Epithelial cell of esophagus (primary cell): ENCODE data around the gene TNPO3.
A peak's percentile ranks its signal among the peaks of the same experiment; 100 is the strongest.

Source experiments
- DNase-seq: peaks from one replicate; pipeline ENCODE4 v3.0.0; 2010; ENCODE audit warnings: low read depth
- H3K4me3 ChIP-seq: 2 replicates; pipeline ENCODE4 v1.5.1; 2011; ENCODE audit warnings: mild to moderate bottlenecking, low read length, control low read depth
- TF ChIP-seq, protein P1 (sequence below): IDR thresholded peaks from 2 replicates; pipeline ENCODE4 v1.5.1; 2011; ENCODE audit warnings: low read depth, mild to moderate bottlenecking, low read length, control low read depth, inconsistent platforms; ENCODE audit not compliant: insufficient read depth; ENCODE audit errors: missing control alignments

TNPO3 gene

GRCh38 chr7:129094501-129094900 lies 39.6 kb upstream of the TNPO3 start:
- DNase-seq: no peak
- H3K4me3 ChIP-seq: no peak overlapping the region
- TF ChIP-seq, protein P1, sequence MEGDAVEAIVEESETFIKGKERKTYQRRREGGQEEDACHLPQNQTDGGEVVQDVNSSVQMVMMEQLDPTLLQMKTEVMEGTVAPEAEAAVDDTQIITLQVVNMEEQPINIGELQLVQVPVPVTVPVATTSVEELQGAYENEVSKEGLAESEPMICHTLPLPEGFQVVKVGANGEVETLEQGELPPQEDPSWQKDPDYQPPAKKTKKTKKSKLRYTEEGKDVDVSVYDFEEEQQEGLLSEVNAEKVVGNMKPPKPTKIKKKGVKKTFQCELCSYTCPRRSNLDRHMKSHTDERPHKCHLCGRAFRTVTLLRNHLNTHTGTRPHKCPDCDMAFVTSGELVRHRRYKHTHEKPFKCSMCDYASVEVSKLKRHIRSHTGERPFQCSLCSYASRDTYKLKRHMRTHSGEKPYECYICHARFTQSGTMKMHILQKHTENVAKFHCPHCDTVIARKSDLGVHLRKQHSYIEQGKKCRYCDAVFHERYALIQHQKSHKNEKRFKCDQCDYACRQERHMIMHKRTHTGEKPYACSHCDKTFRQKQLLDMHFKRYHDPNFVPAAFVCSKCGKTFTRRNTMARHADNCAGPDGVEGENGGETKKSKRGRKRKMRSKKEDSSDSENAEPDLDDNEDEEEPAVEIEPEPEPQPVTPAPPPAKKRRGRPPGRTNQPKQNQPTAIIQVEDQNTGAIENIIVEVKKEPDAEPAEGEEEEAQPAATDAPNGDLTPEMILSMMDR: no peak

DNA sequence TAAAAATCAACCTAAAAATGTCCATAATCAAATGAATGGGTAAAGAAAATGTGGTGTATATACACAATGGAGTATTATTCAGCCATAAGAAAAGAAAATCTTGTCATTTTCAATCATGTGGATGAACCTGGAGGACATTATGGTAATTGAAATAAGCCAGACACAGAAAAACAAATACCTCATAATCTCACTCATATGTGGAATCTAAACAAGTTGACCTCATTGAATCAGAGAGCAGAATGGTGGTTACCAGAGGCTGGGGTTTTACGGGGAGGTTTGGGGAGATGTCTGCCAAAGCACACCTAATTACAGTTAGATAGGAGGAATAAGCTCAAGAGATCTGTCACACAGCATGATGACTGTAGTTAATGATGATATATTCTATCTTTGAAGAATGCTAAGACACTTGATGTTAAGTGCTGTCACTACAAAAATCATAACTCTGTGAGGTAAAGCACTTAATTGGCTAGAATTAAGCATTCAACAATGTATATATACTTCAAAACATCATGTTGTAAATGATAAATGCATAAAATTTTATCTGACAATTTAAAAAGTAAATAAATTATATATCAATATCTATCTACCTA lies 39.1 kb upstream of the TNPO3 start:
- no peak overlapping the region for H3K4me3 ChIP-seq
- DNase-seq: no peak
- TF ChIP-seq, protein P1: no peak

DNA sequence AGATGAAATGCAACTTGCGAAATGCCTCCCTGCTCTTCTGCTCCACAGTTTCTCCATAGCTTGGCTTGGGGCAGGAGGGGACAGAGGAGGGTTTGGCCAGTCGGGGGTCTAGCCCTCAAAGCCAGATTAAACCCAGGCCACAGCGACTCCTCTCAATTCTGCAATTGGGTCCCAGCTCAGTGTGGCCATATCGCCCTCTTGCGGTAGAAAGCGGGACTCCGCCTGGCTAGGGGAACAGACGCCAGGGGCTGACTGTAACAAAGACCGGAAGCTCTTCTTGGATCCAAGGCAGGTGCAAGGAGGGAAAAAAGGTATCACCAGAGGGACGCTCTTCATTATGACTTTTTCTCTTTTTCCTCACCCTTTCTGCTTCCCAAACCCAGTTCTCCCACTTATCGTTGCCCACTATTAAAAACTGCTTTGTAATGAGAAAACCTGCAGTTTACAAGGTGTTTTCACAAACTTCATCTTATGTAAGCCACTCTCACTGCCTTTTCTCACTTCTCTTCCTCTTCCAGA lies 36.6 kb upstream of the TNPO3 start:
- DNase-seq: peak; percentile 70
- TF ChIP-seq, protein P1: peak; percentile 99
- H3K4me3 ChIP-seq: no peak overlapping the region

GRCh38 chr7:129090300-129090907 lies 35.5 kb upstream of the TNPO3 start:
- TF ChIP-seq, protein P1: no peak
- no peak for DNase-seq
- H3K4me3 ChIP-seq: no peak overlapping the region

GRCh38 chr7:129089521-129090212 lies 34.8 kb upstream of the TNPO3 start:
- no peak overlapping the region for H3K4me3 ChIP-seq
- TF ChIP-seq, protein P1: no peak
- no peak for DNase-seq

- TF ChIP-seq, protein P1: no peak
- H3K4me3 ChIP-seq: no peak overlapping the region
- DNase-seq: no peak
These were observed 30.1 kb upstream of the TNPO3 start for GRCh38 chr7:129084801-129085551.
